ENCODE results near the gene TUBGCP6. TPM values are rescaled to one million over a fixed set of nuclear protein-coding genes. Genes with fewer than 3 reads are reported as not detected.

The TUBGCP6 gene
- total and polyA plus RNA-seq, 10 of the 15 experiments (the other 5 are each of a cell fraction or from before 2014, with no cell fraction given) = 0.74 to 41.4 (median 19.4) TPM

DNA sequence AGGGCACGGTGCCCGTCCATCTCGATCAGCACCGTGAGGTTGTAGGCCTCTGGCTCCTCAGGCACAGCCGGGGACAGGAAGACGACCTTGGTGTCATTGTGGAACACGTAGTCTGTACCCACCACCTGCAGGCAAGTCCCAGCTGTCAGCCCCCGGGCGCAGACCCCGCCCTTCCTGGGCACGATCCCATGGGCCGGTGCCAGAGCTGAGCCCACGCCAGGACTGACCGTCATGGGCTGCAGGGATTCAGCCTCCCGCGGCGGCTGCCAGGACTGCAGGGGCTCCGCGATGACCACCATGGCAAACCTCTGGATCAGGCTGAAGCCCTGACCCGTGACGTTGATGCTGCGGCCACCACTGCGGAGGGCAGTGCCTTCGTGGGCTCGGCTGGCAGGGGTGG is 37.1 kb upstream of the TUBGCP6 start (continued):
- TF ChIP-seq, protein P1, sequence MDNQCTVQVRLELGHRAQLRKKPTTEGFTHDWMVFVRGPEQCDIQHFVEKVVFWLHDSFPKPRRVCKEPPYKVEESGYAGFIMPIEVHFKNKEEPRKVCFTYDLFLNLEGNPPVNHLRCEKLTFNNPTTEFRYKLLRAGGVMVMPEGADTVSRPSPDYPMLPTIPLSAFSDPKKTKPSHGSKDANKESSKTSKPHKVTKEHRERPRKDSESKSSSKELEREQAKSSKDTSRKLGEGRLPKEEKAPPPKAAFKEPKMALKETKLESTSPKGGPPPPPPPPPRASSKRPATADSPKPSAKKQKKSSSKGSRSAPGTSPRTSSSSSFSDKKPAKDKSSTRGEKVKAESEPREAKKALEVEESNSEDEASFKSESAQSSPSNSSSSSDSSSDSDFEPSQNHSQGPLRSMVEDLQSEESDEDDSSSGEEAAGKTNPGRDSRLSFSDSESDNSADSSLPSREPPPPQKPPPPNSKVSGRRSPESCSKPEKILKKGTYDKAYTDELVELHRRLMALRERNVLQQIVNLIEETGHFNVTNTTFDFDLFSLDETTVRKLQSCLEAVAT (IDR thresholded peaks at IDR 0.05) = no peak
- TF ChIP-seq, protein P2, sequence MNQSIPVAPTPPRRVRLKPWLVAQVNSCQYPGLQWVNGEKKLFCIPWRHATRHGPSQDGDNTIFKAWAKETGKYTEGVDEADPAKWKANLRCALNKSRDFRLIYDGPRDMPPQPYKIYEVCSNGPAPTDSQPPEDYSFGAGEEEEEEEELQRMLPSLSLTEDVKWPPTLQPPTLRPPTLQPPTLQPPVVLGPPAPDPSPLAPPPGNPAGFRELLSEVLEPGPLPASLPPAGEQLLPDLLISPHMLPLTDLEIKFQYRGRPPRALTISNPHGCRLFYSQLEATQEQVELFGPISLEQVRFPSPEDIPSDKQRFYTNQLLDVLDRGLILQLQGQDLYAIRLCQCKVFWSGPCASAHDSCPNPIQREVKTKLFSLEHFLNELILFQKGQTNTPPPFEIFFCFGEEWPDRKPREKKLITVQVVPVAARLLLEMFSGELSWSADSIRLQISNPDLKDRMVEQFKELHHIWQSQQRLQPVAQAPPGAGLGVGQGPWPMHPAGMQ (IDR thresholded peaks at IDR 0.05; ENCODE audit: borderline replicate concordance) = no peak
- TF ChIP-seq, protein P3, sequence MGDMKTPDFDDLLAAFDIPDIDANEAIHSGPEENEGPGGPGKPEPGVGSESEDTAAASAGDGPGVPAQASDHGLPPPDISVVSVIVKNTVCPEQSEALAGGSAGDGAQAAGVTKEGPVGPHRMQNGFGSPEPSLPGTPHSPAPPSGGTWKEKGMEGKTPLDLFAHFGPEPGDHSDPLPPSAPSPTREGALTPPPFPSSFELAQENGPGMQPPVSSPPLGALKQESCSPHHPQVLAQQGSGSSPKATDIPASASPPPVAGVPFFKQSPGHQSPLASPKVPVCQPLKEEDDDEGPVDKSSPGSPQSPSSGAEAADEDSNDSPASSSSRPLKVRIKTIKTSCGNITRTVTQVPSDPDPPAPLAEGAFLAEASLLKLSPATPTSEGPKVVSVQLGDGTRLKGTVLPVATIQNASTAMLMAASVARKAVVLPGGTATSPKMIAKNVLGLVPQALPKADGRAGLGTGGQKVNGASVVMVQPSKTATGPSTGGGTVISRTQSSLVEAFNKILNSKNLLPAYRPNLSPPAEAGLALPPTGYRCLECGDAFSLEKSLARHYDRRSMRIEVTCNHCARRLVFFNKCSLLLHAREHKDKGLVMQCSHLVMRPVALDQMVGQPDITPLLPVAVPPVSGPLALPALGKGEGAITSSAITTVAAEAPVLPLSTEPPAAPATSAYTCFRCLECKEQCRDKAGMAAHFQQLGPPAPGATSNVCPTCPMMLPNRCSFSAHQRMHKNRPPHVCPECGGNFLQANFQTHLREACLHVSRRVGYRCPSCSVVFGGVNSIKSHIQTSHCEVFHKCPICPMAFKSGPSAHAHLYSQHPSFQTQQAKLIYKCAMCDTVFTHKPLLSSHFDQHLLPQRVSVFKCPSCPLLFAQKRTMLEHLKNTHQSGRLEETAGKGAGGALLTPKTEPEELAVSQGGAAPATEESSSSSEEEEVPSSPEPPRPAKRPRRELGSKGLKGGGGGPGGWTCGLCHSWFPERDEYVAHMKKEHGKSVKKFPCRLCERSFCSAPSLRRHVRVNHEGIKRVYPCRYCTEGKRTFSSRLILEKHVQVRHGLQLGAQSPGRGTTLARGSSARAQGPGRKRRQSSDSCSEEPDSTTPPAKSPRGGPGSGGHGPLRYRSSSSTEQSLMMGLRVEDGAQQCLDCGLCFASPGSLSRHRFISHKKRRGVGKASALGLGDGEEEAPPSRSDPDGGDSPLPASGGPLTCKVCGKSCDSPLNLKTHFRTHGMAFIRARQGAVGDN (IDR thresholded peaks at IDR 0.05) = no peak
- TF ChIP-seq BMI1 (IDR thresholded peaks at IDR 0.05; ENCODE audit: borderline replicate concordance) (no peak), GATAD2B (conservative IDR thresholded peaks at IDR 0.05; ENCODE audit: low read depth) (no peak), SPI1 (IDR thresholded peaks at IDR 0.05; ENCODE audit: borderline replicate concordance, insufficient read depth, low read depth, low read length) (no peak)
